ENCODE measurements around the gene VANGL1.

GRCh38 chr1:115728341-115728740, 86.6 kb downstream of the VANGL1 start:
- TF ChIP-seq ZSCAN30 (CRISPR knock-in tag; IDR thresholded peaks at IDR 0.05) (no peak), SUZ12 (IDR thresholded peaks at IDR 0.05; ENCODE audit: low read depth, low read length) (no peak)
